ENCODE data around the gene ATP6V1G1. TPM values are rescaled to one million over a fixed set of nuclear protein-coding genes. Genes with fewer than 3 reads are reported as not detected.

ATP6V1G1 gene
- total RNA-seq, 4 donors from 2014 or later, result 88.0 to 135 (median 113) TPM

- H3K4me3 ChIP-seq, result no peak overlapping the region
- intact Hi-C loops (cut with DNase I), result no loop called here
- no peaks in the 10 kb centered on the region for H3K9me3 ChIP-seq
- no peak for DNase-seq (ENCODE audit: extremely low spot score)
- no peak overlapping the region for H3K27ac ChIP-seq (replicated peaks in 1 of 4)
- no peaks in the 10 kb centered on the region for H3K27me3 ChIP-seq
- peaks cover 0 to 5% (median 3%) of the 10 kb centered on the region in 4 donors for H3K4me1 ChIP-seq
- H3K36me3 ChIP-seq, result no peaks in the 10 kb centered on the region
- TF ChIP-seq POLR2A (IDR thresholded peaks at IDR 0.05; ENCODE audit: low read depth), result no peak
- no peak for TF ChIP-seq POLR2AphosphoS5 (IDR thresholded peaks at IDR 0.05)
- TF ChIP-seq CTCF (IDR thresholded peaks at IDR 0.05), result no peak
- TF ChIP-seq EP300 (IDR thresholded peaks at IDR 0.05), result no peak
Measured at GRCh38 chr9:114546851-114547250, 40.7 kb upstream of the ATP6V1G1 start.

GRCh38 chr9:114549697-114550330 lies 37.8 kb upstream of the ATP6V1G1 start:
- peaks cover 0 to 16% (median 14%) of the 10 kb centered on the region in 4 donors for H3K4me1 ChIP-seq
- no peaks in the 10 kb centered on the region for H3K27me3 ChIP-seq
- H3K9me3 ChIP-seq, result no peaks in the 10 kb centered on the region
- TF ChIP-seq POLR2A (IDR thresholded peaks at IDR 0.05; ENCODE audit: low read depth) (no peak), POLR2AphosphoS5 (IDR thresholded peaks at IDR 0.05) (no peak), CTCF (IDR thresholded peaks at IDR 0.05) (no peak), EP300 (IDR thresholded peaks at IDR 0.05) (no peak)
- no peak for DNase-seq (ENCODE audit: extremely low spot score)
- WGBS, result 76% methylated on average over 9 of the region's 9 CpGs
- H3K27ac ChIP-seq (replicated peaks in 1 of 4), result no peak overlapping the region
- no peaks in the 10 kb centered on the region for H3K36me3 ChIP-seq
- H3K4me3 ChIP-seq, result no peak overlapping the region
- intact Hi-C loops (cut with DNase I), result no loop called here

GRCh38 chr9:114551750-114552685 lies 35.6 kb upstream of the ATP6V1G1 start:
- TF ChIP-seq POLR2AphosphoS5 (IDR thresholded peaks at IDR 0.05) (peak; percentile 59 to 67), CTCF (IDR thresholded peaks at IDR 0.05) (no peak), POLR2A (IDR thresholded peaks at IDR 0.05; ENCODE audit: low read depth) (no peak), EP300 (IDR thresholded peaks at IDR 0.05) (no peak)
- H3K27me3 ChIP-seq, result no peaks in the 10 kb centered on the region
- intact Hi-C loops (cut with DNase I), result no loop called here
- DNase-seq (ENCODE audit: extremely low spot score), result no peak
- H3K4me1 ChIP-seq, result peaks cover 0 to 16% (median 14%) of the 10 kb centered on the region in 4 donors
- WGBS, result 55% methylated on average over 6 of the region's 6 CpGs
- no peak overlapping the region for H3K4me3 ChIP-seq
- peak overlapping the region; percentile 5 to 64 (median 36) for H3K27ac ChIP-seq (replicated peaks in 1 of 4)
- H3K36me3 ChIP-seq, result no peaks in the 10 kb centered on the region
- H3K9me3 ChIP-seq, result no peaks in the 10 kb centered on the region

- no peaks in the 10 kb centered on the region for H3K27me3 ChIP-seq
- DNase-seq (ENCODE audit: extremely low spot score), result no peak
- intact Hi-C loops (cut with DNase I), result no loop called here
- peak overlapping the region in 2 of 4 donors; percentile 5 to 20 for H3K27ac ChIP-seq (replicated peaks in 1 of 4)
- H3K4me3 ChIP-seq, result no peak overlapping the region
- H3K4me1 ChIP-seq, result peaks cover 0 to 16% (median 14%) of the 10 kb centered on the region in 4 donors
- TF ChIP-seq POLR2A (IDR thresholded peaks at IDR 0.05; ENCODE audit: low read depth) (no peak), POLR2AphosphoS5 (IDR thresholded peaks at IDR 0.05) (no peak), CTCF (IDR thresholded peaks at IDR 0.05) (no peak), EP300 (IDR thresholded peaks at IDR 0.05) (no peak)
- 89% methylated on average over 5 of the region's 5 CpGs for WGBS
- H3K36me3 ChIP-seq, result no peaks in the 10 kb centered on the region
- no peaks in the 10 kb centered on the region for H3K9me3 ChIP-seq
Measured at GRCh38 chr9:114552706-114553105, 34.9 kb upstream of the ATP6V1G1 start.
